ENCODE results near the gene OR6B2.

DNA sequence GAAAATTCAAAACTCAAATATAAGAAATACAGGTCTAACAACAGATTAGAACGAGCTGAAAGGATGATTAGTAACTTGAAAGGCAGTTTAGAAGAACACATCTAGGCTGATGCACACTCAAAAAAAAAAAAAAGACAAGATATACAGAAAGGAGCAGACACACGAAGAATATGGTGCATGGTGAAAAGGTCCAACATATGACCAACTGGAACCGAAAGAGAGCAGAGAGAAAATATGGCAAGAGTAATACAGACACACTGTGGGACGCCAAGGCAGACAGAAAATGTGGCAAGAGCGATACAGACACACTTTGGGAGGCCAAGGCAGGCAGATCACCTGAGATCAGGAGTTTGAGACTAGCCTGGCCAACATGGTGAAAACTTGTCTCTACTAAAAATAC lies 44.9 kb downstream of the OR6B2 start:
- TF ChIP-seq, protein P1, sequence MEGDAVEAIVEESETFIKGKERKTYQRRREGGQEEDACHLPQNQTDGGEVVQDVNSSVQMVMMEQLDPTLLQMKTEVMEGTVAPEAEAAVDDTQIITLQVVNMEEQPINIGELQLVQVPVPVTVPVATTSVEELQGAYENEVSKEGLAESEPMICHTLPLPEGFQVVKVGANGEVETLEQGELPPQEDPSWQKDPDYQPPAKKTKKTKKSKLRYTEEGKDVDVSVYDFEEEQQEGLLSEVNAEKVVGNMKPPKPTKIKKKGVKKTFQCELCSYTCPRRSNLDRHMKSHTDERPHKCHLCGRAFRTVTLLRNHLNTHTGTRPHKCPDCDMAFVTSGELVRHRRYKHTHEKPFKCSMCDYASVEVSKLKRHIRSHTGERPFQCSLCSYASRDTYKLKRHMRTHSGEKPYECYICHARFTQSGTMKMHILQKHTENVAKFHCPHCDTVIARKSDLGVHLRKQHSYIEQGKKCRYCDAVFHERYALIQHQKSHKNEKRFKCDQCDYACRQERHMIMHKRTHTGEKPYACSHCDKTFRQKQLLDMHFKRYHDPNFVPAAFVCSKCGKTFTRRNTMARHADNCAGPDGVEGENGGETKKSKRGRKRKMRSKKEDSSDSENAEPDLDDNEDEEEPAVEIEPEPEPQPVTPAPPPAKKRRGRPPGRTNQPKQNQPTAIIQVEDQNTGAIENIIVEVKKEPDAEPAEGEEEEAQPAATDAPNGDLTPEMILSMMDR (IDR thresholded peaks at IDR 0.05): no peak
- TF ChIP-seq POLR2AphosphoS5 (IDR thresholded peaks at IDR 0.05; ENCODE audit: insufficient read depth in 1 of 2, low read depth in 1 of 2): no peak
